NCI-H2081 (cell line): ENCODE data around the gene GPC1.
"Not testable (repeated sequence)": the region's sequence is repeated elsewhere in the genome, so short reads cannot be mapped to it uniquely, and the experiment has no call there.

ENCODE experiments used
- DNase-seq, 2 experiments: peaks; one replicate each; lab custom pipeline; 2025; lab: John Stamatoyannopoulos, UW

Gene GPC1, protein sequence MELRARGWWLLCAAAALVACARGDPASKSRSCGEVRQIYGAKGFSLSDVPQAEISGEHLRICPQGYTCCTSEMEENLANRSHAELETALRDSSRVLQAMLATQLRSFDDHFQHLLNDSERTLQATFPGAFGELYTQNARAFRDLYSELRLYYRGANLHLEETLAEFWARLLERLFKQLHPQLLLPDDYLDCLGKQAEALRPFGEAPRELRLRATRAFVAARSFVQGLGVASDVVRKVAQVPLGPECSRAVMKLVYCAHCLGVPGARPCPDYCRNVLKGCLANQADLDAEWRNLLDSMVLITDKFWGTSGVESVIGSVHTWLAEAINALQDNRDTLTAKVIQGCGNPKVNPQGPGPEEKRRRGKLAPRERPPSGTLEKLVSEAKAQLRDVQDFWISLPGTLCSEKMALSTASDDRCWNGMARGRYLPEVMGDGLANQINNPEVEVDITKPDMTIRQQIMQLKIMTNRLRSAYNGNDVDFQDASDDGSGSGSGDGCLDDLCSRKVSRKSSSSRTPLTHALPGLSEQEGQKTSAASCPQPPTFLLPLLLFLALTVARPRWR

GRCh38 chr2:240435457-240435947 is at the start of gene GPC1:
Gene GPC1 (plus strand): TSS chr2:240435663. CDS start chr2:240435919, 256 bp downstream.
- peak; percentile 49 to 55 for DNase-seq

DNA sequence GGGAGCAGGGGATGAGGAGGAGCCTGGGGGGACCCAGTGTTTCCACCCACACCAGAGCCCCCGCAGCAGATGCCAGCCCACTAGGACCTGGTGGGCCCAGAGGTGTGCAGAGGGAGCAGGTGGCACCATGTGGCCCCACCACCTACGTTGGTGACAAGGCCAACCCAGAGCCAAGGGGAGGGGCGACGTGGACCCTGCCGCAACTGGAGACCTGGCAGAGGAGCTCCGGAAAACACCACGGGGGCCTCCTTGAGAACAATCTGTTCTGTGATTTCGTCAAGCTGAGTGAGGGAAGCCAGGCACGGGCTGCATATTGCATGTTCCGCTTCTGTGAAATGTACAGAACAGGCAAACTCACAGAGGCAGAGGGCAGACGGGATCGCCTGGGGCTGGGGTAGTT is 49.1 kb upstream of the GPC1 start:
- DNase-seq = no peak

GRCh38 chr2:240386743-240387142 is 48.7 kb upstream of the GPC1 start:
- DNase-seq = not testable (repeated sequence)

DNA sequence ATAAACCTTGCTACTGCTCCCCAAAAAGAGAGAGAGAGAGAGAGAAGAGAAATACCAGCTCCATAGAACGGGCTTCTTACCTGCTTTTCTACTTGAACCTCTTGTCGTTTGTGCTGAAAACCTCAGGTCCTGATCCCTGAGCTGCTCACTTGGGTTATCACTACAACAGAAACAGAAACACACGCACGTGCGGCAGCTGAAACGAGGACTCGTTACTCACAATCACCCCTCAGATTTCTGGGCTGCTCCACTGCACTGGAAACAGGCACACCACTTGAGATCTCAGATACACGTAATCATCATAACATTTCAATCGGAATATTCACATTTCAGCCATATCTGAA is 48.2 kb upstream of the GPC1 start:
- no peak for DNase-seq

GRCh38 chr2:240387669-240388358 is 47.6 kb upstream of the GPC1 start:
- DNase-seq = no peak

DNA sequence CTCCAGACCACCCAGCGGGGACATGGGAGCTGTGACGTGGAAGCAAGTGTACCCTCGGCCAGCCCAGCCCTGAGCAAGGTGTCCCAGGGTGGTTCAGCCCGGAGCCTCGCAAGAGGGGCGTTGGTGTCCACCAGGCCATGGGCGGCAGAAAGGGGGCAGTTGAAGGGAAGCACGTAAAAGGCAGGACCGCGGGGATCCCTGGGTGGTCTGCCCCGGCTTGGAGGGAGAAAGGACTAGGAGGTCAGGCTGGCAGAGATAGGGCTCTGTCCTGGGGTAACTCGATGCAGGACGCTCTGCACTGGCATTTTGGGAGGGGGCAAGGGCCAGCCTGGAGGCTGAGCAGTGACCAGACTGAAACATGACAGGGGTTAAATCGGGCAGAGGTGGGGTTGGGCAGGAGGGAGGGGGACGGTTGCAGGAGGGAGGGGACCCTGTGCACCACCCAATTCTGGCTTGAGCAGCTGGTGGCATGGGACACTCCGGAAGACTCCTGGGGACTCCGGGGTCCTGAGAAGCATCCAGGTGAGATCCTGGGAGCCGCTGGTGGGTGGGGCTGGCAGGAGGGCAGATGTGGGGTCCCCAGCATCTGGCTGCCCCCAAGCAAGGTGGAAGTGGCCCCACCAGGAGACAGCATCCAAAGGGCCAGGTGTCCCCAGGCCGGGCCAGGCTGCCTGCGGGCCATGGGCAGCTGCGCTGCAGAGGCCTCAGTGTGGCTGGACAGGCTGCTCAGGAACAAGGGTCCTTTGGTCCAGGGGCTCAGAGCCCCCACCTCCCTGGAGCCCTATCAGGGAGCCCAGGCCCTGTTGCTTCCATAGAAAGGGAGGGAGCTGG is 46.8 kb upstream of the GPC1 start:
- no peak for DNase-seq

DNA sequence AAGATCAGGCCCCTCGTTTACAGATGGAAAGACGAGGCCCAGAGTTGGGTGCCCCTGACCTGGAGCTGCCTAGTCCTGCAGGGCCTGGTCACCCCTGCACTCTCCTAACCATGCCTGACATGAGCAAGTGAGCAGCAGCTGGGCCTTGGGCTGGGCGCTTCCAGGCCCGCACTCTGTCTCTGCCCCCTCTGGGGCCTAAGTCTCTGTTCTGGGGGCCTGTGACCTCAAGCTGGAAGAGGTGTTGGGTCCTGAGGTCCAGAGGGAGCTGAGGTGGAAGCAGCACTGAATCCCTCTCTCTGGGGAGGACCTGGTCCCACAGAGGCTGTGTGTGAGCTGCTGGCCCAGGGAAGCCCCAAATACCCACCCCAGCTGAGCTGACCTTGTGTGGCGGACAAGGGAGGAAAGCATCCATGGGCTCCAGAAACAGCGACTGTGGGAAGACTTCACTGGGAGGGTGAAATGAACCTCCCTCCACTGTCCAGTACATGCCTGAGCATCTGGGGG is 46.1 kb upstream of the GPC1 start:
- DNase-seq = no peak

DNA sequence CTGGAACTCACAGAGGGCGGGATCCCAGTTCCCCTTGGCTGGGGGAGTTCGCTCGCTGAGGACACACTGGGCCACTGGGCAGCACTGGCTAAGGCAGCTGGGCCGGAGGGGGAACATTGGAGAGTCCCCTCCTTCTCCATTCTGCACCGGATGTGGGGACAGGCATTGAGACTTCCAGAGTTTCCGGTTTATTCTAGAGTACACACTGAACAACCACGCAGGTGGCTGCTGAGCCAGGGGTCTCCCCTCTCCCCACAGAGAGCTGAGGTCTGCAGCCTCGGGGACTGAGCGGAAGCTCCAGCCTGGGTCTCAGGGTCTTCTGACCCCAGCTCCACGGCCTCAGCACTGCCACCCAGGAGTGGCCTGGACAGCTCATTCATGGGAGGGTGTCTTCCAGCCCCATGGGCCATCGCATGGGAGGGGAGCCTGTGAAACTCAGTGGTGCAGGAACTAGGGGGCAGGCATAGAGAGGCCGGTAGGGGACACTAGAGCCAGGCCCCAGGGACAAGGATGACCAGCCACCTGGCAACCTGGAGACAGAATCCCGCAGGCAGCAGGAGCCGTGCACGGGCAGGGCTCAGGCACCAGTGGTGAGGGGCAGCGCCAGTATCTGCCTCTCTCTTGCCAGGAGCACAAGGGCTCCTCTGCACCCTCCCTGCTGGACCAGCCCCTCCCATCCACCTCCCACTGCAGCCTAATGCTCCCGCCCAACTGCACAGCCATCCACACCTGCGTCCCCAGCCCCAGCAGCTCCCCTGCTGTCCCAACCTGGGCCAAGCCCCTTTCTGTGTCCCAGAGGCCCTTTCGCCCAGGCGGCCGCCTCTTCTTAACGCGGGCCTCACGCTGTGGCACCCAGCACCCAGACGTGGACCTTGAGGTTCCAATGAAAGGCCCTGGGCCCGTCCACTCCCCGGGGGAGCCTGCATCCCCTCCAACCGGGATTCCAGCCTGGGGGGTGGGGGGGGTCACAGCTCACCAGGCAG is 45.1 kb upstream of the GPC1 start:
- no peak for DNase-seq

DNA sequence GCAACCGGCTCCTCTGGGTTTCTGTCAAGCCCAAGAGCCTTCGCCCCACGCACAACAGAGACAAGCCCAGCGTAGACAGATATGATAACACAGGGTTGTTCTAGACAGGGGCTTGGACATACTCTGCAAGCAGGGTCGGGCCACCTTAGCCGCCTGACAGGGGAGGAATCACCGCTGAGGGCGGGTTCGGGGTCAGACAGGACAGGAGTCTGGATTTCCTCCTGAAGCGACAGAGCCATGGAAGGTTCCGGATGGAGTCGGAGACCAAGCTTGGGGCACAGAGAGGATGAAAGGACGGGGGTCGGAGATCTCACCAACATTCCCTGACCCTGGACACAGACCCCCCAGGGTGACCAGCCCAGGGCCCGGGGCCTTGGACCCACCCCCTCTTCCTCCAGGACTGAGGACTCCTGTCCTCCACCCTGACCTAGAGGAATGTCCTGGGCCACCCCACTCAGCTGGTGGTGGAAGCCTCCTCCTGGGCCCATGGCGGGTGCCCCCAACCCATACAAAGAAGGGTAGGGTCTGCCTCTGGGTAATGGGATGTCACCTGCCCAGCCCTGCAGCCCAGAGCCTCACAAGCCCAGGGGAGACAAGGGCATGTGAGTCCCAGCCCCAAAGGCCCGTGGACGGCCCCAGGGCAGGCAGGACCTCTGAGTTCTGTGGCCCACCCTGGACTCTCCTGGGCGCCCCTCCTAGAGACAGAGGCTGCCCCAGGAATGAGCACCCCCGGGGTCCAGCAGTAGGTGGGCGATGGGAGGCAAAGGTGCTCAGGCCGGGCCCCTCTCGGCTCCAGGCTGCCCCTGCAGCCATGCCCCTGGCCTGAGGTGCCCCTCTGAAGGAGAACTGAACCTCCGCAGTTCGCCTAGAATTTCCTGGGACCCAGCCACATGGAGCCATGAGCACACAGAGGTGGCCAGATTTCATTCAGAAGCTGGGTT is 44.1 kb upstream of the GPC1 start:
- no peak for DNase-seq

DNA sequence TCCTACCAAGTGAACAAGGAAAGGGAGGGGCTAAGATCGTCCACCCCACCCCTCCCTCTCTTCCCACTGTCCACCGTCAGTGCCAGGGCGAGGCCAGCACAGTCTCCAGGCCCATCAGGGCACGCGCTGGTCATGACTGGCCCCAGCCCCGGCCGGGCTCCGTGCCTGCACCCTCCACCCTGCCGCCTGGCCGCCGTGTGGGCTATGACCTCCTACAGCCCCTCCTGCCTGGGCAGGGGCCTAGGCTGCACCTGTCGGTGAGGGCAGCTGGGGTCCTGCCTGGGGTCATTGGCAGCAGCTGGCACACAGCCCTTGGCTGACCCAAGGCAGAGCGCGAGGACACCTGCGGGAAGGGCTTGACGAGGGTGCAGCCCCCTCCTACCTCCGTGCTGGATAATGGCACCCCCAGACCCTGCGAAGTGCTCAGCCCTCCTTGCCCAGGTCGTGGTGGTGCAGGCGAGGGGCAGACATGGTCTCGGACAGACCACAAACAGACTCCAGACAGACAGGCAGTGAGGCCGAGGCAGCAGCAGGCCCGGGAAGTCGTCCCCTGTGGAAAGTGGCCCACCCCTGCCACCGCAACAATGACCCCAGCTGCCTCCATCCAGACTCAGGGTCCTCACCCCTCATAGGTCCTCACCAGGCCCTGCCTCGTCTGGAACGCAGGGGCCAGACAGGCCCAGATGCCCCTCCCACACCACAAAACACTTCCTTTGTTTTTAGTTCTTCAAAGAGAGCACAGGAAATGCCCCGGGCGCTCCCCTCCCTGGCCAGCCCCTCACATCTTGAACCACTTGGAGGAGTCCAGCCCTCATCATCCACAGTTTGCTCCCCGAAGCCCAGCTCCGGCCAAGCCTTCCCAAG is 43.1 kb upstream of the GPC1 start:
- DNase-seq = no peak

GRCh38 chr2:240392948-240393830 is 42.3 kb upstream of the GPC1 start:
- DNase-seq = no peak

- DNase-seq = no peak
Observed at GRCh38 chr2:240393831-240394410, 41.5 kb upstream of the GPC1 start.

DNA sequence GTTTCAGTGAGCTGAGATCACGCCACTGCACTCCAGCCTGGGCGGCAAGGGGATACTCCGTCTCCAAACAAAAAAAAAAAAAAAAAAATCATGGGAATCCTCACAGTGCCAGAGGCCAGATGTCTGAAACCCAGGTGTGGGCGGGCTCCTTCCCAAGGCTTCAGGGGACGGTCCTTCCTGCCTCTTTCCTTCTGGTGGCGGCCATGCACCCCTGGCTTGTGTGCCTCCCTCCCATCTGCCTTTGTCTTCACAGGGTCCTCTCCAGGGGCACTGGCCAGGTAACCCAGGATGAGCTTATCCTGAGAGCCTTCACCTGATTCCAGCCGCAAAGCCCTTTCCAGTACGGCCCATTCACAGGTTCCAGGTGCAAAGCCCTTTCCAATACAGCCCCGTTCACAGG is 40.9 kb upstream of the GPC1 start:
- DNase-seq = no peak

DNA sequence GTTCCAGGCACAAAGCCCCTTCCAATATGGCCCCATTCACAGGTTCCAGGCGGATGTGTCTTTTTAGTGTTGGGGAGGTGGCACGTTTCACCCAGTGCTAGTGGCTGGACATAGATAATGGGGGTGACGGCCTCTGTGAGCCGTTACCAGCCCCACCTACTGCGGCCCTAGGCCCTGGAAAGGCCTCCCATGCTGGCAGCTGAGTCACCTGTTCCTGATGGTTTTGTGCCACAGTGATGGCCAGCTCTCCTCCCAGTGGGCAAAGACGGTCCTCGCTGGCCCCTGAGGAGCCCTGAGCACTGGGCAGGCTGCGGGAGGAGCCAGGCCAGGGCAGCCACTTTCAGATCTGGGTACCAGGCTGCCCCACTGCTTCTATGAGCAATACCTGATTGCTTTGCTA is 40.0 kb upstream of the GPC1 start:
- no peak for DNase-seq

- no peak for DNase-seq
Observed at GRCh38 chr2:240395896-240396622, 39.4 kb upstream of the GPC1 start.
